Measurements from ENCODE around the gene PPP3CA. TPM values are rescaled to one million over a fixed set of nuclear protein-coding genes. Genes with fewer than 3 reads are reported as not detected.

Gene PPP3CA
- total and polyA plus RNA-seq, 2 donors (not counting 1 experiment from before 2014, with no cell fraction given): 66.4 to 79.3 TPM

GRCh38 chr4:101028886-101029285 lies 318.4 kb downstream of the PPP3CA start:
- Histone ChIP-seq H2AFZ (ENCODE audit: low read length) (no peak overlapping the region), H3K27ac (ENCODE audit: insufficient read depth, low read length) (no peak overlapping the region), H4K20me1 (ENCODE audit: control insufficient read depth, extremely low read depth, insufficient read depth, low read length) (no peaks in the 10 kb centered on the region), H3K4me1 (ENCODE audit: control insufficient read depth, extremely low read depth, insufficient read depth, low read length) (no peaks in the 10 kb centered on the region), H3K79me2 (ENCODE audit: control insufficient read depth, insufficient read depth, low read length) (no peaks in the 10 kb centered on the region), H3K36me3 (ENCODE audit: control insufficient read depth, insufficient read depth, low read length) (peaks cover 1% of the 10 kb centered on the region), H3K4me2 (ENCODE audit: extremely low read depth, insufficient read depth, low read length) (no peak overlapping the region), H3K4me3 (replicated peaks in 1 of 4; ENCODE audit: control extremely low read depth in 1 of 4, insufficient read depth in 1 of 4, low read depth in 3 of 4, low read length in 4 of 4) (no peak overlapping the region), H3K27me3 (ENCODE audit: control insufficient read depth, insufficient read depth, low read length) (no peaks in the 10 kb centered on the region), H3K9ac (ENCODE audit: insufficient read depth, low read length) (no peak overlapping the region), H3K9me3 (ENCODE audit: control insufficient read depth, insufficient read depth, low read depth, low read length) (no peaks in the 10 kb centered on the region)
- TF ChIP-seq CTCF (conservative IDR thresholded peaks at IDR 0.05 in 1 of 2, IDR thresholded peaks at IDR 0.05 in 1 of 2; ENCODE audit: low read depth in 1 of 2, low read length in 2 of 2): no peak
- TF ChIP-seq EZH2 (IDR thresholded peaks at IDR 0.05; ENCODE audit: low read length, missing control alignments): no peak
- no peak for DNase-seq (ENCODE audit: low read depth in 2 of 2)

- Histone ChIP-seq H3K36me3 (ENCODE audit: control insufficient read depth, insufficient read depth, low read length) (peaks cover 1% of the 10 kb centered on the region), H3K4me2 (ENCODE audit: extremely low read depth, insufficient read depth, low read length) (no peak overlapping the region), H3K9ac (ENCODE audit: insufficient read depth, low read length) (no peak overlapping the region), H3K27ac (ENCODE audit: insufficient read depth, low read length) (no peak overlapping the region), H3K27me3 (ENCODE audit: control insufficient read depth, insufficient read depth, low read length) (no peaks in the 10 kb centered on the region), H3K4me3 (replicated peaks in 1 of 4; ENCODE audit: control extremely low read depth in 1 of 4, insufficient read depth in 1 of 4, low read depth in 3 of 4, low read length in 4 of 4) (no peak overlapping the region), H4K20me1 (ENCODE audit: control insufficient read depth, extremely low read depth, insufficient read depth, low read length) (no peaks in the 10 kb centered on the region), H3K79me2 (ENCODE audit: control insufficient read depth, insufficient read depth, low read length) (no peaks in the 10 kb centered on the region), H3K9me3 (ENCODE audit: control insufficient read depth, insufficient read depth, low read depth, low read length) (no peaks in the 10 kb centered on the region), H2AFZ (ENCODE audit: low read length) (no peak overlapping the region), H3K4me1 (ENCODE audit: control insufficient read depth, extremely low read depth, insufficient read depth, low read length) (no peaks in the 10 kb centered on the region)
- DNase-seq (ENCODE audit: low read depth in 2 of 2): peak in 1 of 2 donors; percentile 76
- no peak for TF ChIP-seq CTCF (conservative IDR thresholded peaks at IDR 0.05 in 1 of 2, IDR thresholded peaks at IDR 0.05 in 1 of 2; ENCODE audit: low read depth in 1 of 2, low read length in 2 of 2)
- TF ChIP-seq EZH2 (IDR thresholded peaks at IDR 0.05; ENCODE audit: low read length, missing control alignments): no peak
These were observed 319.6 kb downstream of the PPP3CA start for GRCh38 chr4:101027721-101028120.

GRCh38 chr4:101025755-101026154 lies 321.6 kb downstream of the PPP3CA start:
- Histone ChIP-seq H3K4me2 (ENCODE audit: extremely low read depth, insufficient read depth, low read length) (no peak overlapping the region), H3K9ac (ENCODE audit: insufficient read depth, low read length) (no peak overlapping the region), H3K27me3 (ENCODE audit: control insufficient read depth, insufficient read depth, low read length) (no peaks in the 10 kb centered on the region), H3K4me1 (ENCODE audit: control insufficient read depth, extremely low read depth, insufficient read depth, low read length) (peaks cover 5% of the 10 kb centered on the region), H3K27ac (ENCODE audit: insufficient read depth, low read length) (no peak overlapping the region), H4K20me1 (ENCODE audit: control insufficient read depth, extremely low read depth, insufficient read depth, low read length) (no peaks in the 10 kb centered on the region), H3K4me3 (replicated peaks in 1 of 4; ENCODE audit: control extremely low read depth in 1 of 4, insufficient read depth in 1 of 4, low read depth in 3 of 4, low read length in 4 of 4) (no peak overlapping the region), H3K9me3 (ENCODE audit: control insufficient read depth, insufficient read depth, low read depth, low read length) (no peaks in the 10 kb centered on the region), H3K79me2 (ENCODE audit: control insufficient read depth, insufficient read depth, low read length) (no peaks in the 10 kb centered on the region), H2AFZ (ENCODE audit: low read length) (no peak overlapping the region), H3K36me3 (ENCODE audit: control insufficient read depth, insufficient read depth, low read length) (peaks cover 1% of the 10 kb centered on the region)
- TF ChIP-seq CTCF (conservative IDR thresholded peaks at IDR 0.05 in 1 of 2, IDR thresholded peaks at IDR 0.05 in 1 of 2; ENCODE audit: low read depth in 1 of 2, low read length in 2 of 2) (no peak), EZH2 (IDR thresholded peaks at IDR 0.05; ENCODE audit: low read length, missing control alignments) (no peak)
- DNase-seq (ENCODE audit: low read depth in 2 of 2): no peak
